HCT116 (cell line): ENCODE results near the gene STX2. TPM values are rescaled to one million over a fixed set of nuclear protein-coding genes. Genes with fewer than 3 reads are reported as not detected.

Experiments used
- ATAC-seq: fragments of 200-7000 bp; cut with Tn5 transposase; 2 replicates; pipeline ENCODE4 v1.9.1; 2020; ENCODE audit warnings: mild to moderate bottlenecking, moderate library complexity
- BruUV-seq: library from RNA; stranded (reverse); fragments of 400-500 nt; replicated peaks from 2 replicates; lab custom pipeline; 2021; lab: Mats Ljungman, UMichigan
- CTCF ChIA-PET: fragments of 300-600 bp; sonication (Branson Sonifier 250); formaldehyde crosslinking; loops from one replicate; lab custom pipeline; 2021; ENCODE audit warnings: antibody characterized with exemption; lab: Charles Lee
- POLR2A ChIA-PET: fragments of 300-600, 350-600 bp; sonication (Branson Sonifier 250); formaldehyde crosslinking; loops from one replicate; lab custom pipeline; 2021; ENCODE audit warnings: antibody characterized with exemption; lab: Charles Lee
- RAD21 ChIA-PET, 2 experiments: fragments of 300-600 bp; sonication (Branson Sonifier 250); formaldehyde crosslinking; loops; one replicate each; lab custom pipeline; 2023; ENCODE audit warnings: low total read pairs in 2 of 2; ENCODE audit not compliant: uncharacterized antibody in 2 of 2, unreplicated experiment in 2 of 2, low non-redundant PET in 1 of 2; lab: Charles Lee
- DNase-seq: peaks from one replicate; pipeline ENCODE4 v3.0.0-alpha.2; 2010; ENCODE audit warnings: low read depth, low spot score
- H2AFZ ChIP-seq: fragments of 200-600 bp; shearing (Covaris generic), sonication (generic); 2 replicates; pipeline ENCODE4 v1.6.1; 2017; ENCODE audit warnings: low read depth, mixed run types, mixed read lengths, antibody characterized with exemption, low read length; ENCODE audit not compliant: poor library complexity, severe bottlenecking
- H3K27ac ChIP-seq: 2 replicates; pipeline ENCODE4 v1.5.1; 2012; ENCODE audit warnings: low read depth, low read length
- H3K27me3 ChIP-seq: fragments of 200-600 bp; sonication (generic); 2 replicates; pipeline ENCODE4 v1.6.1; 2016; ENCODE audit warnings: mixed run types, low read length, mixed read lengths; ENCODE audit not compliant: insufficient read depth
- H3K36me3 ChIP-seq, 2 experiments: fragments of 200-500 bp in 1 of 2; fragments of 200-600 bp in 1 of 2; sonication (Bioruptor generic) in 1 of 2; sonication (generic) in 1 of 2; 2 replicates each; pipeline versions ENCODE4 v1.5.1 to v1.6.1; 2014 to 2016; ENCODE audit warnings: low read length in 2 of 2, inconsistent platforms in 1 of 2, mixed read lengths in 1 of 2, mixed run types in 1 of 2; ENCODE audit not compliant: insufficient read depth in 2 of 2, control insufficient read depth in 1 of 2
- H3K4me1 ChIP-seq, 2 experiments: fragments of 200-600 bp in 1 of 2; sonication (generic) in 1 of 2; 2 replicates each; pipeline versions ENCODE4 v1.5.1 to v1.6.1; 2012 to 2017; ENCODE audit warnings: low read length in 2 of 2, inconsistent platforms in 1 of 2, mild to moderate bottlenecking in 1 of 2, mixed read lengths in 1 of 2, mixed run types in 1 of 2, moderate library complexity in 1 of 2; ENCODE audit not compliant: insufficient read depth in 2 of 2, control insufficient read depth in 1 of 2
- H3K4me2 ChIP-seq: fragments of 200-600 bp; sonication (generic); 2 replicates; pipeline ENCODE4 v1.6.1; 2017; ENCODE audit warnings: mixed run types, low read length, mixed read lengths
- H3K4me3 ChIP-seq, 2 experiments: fragments of 200-600 bp in 1 of 2; sonication (generic) in 1 of 2; replicated peaks in 1 of 2; 2 replicates each; pipeline ENCODE4 v1.5.1; 2011 to 2016; ENCODE audit warnings: low read length in 2 of 2, control low read depth in 1 of 2, low read depth in 1 of 2, mild to moderate bottlenecking in 1 of 2, mixed read lengths in 1 of 2, mixed run types in 1 of 2
- H3K79me2 ChIP-seq: fragments of 200-600 bp; sonication (generic); 2 replicates; pipeline ENCODE4 v1.6.1; 2017; ENCODE audit warnings: mild to moderate bottlenecking, mixed run types, low read length, moderate library complexity, mixed read lengths; ENCODE audit not compliant: insufficient read depth
- H3K9ac ChIP-seq: fragments of 200-600 bp; sonication (generic); 2 replicates; pipeline ENCODE4 v1.6.1; 2016; ENCODE audit warnings: low read length, mixed read lengths
- H3K9me2 ChIP-seq: fragments of 200-600 bp; sonication (generic), shearing (Covaris generic); 2 replicates; pipeline ENCODE4 v1.6.1; 2017; ENCODE audit warnings: mixed run types, mild to moderate bottlenecking, moderate library complexity; ENCODE audit not compliant: insufficient read depth
- H3K9me3 ChIP-seq, 2 experiments: fragments of 200-500 bp in 1 of 2; fragments of 200-600 bp in 1 of 2; sonication (Bioruptor generic) in 1 of 2; sonication (generic) in 1 of 2; 2 replicates each; pipeline ENCODE4 v1.6.1; 2014 to 2017; ENCODE audit warnings: low read length in 2 of 2, mixed read lengths in 2 of 2, inconsistent platforms in 1 of 2, low read depth in 1 of 2, mild to moderate bottlenecking in 1 of 2, mixed run types in 1 of 2, moderate library complexity in 1 of 2; ENCODE audit not compliant: control insufficient read depth in 1 of 2, insufficient read depth in 1 of 2
- H4K20me1 ChIP-seq: fragments of 200-600 bp; sonication (generic), shearing (Covaris generic); 2 replicates; pipeline ENCODE4 v1.6.1; 2017; ENCODE audit warnings: mixed run types, mild to moderate bottlenecking, moderate library complexity; ENCODE audit not compliant: insufficient read depth
- EGR1 ChIP-seq: IDR thresholded peaks from 2 replicates; pipeline ENCODE4 v1.6.1; 2012; ENCODE audit warnings: low read depth
- EZH2 ChIP-seq: fragments of 200-600 bp; sonication (generic); IDR thresholded peaks from 2 replicates; pipeline ENCODE4 v1.6.1; 2017; ENCODE audit warnings: antibody characterized with exemption, mixed run types
- EZH2phosphoT487 ChIP-seq: fragments of 200-600 bp; IDR thresholded peaks from 2 replicates; pipeline ENCODE4 v1.6.1; 2018; ENCODE audit warnings: antibody characterized with exemption, borderline replicate concordance
- JUND ChIP-seq: IDR thresholded peaks from 2 replicates; pipeline ENCODE4 v1.6.1; 2012
- POLR2A ChIP-seq: IDR thresholded peaks from 2 replicates; pipeline ENCODE4 v1.7.0; 2011; ENCODE audit warnings: borderline replicate concordance; ENCODE audit not compliant: insufficient read depth, insufficient read length; ENCODE audit errors: extremely low read depth
- POLR2AphosphoS5 ChIP-seq: IDR thresholded peaks from 2 replicates; pipeline ENCODE4 v1.6.1; 2011; ENCODE audit warnings: mild to moderate bottlenecking, low read depth, low read length, moderate library complexity
- RAD21 ChIP-seq: IDR thresholded peaks from 2 replicates; pipeline ENCODE4 v1.6.1; 2012; ENCODE audit warnings: low read depth, mild to moderate bottlenecking
- TCF7L2 ChIP-seq: IDR thresholded peaks from 2 replicates; pipeline ENCODE4 v1.7.0; 2011; ENCODE audit warnings: borderline replicate concordance, inconsistent platforms; ENCODE audit not compliant: insufficient read depth, insufficient read length; ENCODE audit errors: extremely low read depth
- YY1 ChIP-seq: IDR thresholded peaks from 2 replicates; pipeline ENCODE4 v1.6.1; 2011; ENCODE audit warnings: low read length, low read depth, moderate library complexity, mild to moderate bottlenecking; ENCODE audit not compliant: insufficient replicate concordance; ENCODE audit errors: extremely low read depth
- ZFX ChIP-seq: fragments of 450-650 bp; IDR thresholded peaks from 2 replicates; pipeline ENCODE4 v1.6.1; 2017
- intact Hi-C: fragments of 100-400 bp; cut with micrococcal nuclease; formaldehyde crosslinking; loops from 2 replicates; pipeline ENCODE4 v1.10.0; 2022
- total RNA-seq: library from RNA; stranded (reverse); gene quantifications from one replicate; pipeline ENCODE4 v1.2.1, GENCODE V29; 2021; ENCODE audit not compliant: unreplicated experiment
- TF ChIP-seq, protein P1 (sequence below): IDR thresholded peaks from 2 replicates; pipeline ENCODE4 v1.6.1; 2011; ENCODE audit warnings: mild to moderate bottlenecking, low read length, moderate library complexity; ENCODE audit not compliant: insufficient replicate concordance; ENCODE audit errors: extremely low read depth
- TF ChIP-seq, protein P2 (sequence below): IDR thresholded peaks from 2 replicates; pipeline ENCODE4 v1.6.1; 2012; ENCODE audit warnings: low read depth
- TF ChIP-seq, protein P3 (sequence below): IDR thresholded peaks from 2 replicates; pipeline ENCODE4 v1.6.1; 2012
- TF ChIP-seq, protein P4 (sequence below): IDR thresholded peaks from 2 replicates; pipeline ENCODE4 v1.6.1; 2012

The STX2 gene
- total RNA-seq, 1 experiment from 2014 or later: 19.2 TPM

DNA sequence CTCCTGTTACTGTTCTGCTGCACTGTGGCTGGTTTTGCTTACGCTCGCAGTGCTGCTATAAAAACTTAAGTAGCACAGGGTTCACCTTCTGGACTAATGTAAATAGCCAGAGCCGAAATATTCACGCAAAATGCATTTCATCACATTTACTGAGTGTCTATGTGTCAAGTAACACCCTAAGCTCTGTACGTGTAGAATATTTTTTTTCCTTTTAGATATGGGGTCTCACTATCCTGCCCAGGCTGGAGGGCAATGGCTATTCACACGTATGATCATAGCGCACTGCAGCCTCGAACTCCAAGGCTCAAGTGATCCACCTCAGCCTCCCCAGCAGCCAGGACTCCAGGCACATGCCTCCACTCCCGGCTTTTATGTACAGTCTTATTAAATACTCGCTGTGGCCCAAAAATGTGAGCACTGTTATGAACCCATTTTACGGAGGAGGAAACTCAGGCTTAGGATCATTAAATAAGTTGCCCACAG is 62.2 kb downstream of the STX2 start:
- H3K27ac ChIP-seq: no peak overlapping the region
- no peak overlapping the region for H2AFZ ChIP-seq
- POLR2A ChIA-PET: no interaction called here
- TF ChIP-seq JUND (no peak), EZH2phosphoT487 (no peak), ZFX (no peak), YY1 (no peak), POLR2AphosphoS5 (no peak), POLR2A (no peak), RAD21 (no peak), EGR1 (no peak), EZH2 (no peak), TCF7L2 (no peak)
- TF ChIP-seq, protein P1, sequence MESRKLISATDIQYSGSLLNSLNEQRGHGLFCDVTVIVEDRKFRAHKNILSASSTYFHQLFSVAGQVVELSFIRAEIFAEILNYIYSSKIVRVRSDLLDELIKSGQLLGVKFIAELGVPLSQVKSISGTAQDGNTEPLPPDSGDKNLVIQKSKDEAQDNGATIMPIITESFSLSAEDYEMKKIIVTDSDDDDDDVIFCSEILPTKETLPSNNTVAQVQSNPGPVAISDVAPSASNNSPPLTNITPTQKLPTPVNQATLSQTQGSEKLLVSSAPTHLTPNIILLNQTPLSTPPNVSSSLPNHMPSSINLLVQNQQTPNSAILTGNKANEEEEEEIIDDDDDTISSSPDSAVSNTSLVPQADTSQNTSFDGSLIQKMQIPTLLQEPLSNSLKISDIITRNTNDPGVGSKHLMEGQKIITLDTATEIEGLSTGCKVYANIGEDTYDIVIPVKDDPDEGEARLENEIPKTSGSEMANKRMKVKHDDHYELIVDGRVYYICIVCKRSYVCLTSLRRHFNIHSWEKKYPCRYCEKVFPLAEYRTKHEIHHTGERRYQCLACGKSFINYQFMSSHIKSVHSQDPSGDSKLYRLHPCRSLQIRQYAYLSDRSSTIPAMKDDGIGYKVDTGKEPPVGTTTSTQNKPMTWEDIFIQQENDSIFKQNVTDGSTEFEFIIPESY: no peak
- TF ChIP-seq, protein P2, sequence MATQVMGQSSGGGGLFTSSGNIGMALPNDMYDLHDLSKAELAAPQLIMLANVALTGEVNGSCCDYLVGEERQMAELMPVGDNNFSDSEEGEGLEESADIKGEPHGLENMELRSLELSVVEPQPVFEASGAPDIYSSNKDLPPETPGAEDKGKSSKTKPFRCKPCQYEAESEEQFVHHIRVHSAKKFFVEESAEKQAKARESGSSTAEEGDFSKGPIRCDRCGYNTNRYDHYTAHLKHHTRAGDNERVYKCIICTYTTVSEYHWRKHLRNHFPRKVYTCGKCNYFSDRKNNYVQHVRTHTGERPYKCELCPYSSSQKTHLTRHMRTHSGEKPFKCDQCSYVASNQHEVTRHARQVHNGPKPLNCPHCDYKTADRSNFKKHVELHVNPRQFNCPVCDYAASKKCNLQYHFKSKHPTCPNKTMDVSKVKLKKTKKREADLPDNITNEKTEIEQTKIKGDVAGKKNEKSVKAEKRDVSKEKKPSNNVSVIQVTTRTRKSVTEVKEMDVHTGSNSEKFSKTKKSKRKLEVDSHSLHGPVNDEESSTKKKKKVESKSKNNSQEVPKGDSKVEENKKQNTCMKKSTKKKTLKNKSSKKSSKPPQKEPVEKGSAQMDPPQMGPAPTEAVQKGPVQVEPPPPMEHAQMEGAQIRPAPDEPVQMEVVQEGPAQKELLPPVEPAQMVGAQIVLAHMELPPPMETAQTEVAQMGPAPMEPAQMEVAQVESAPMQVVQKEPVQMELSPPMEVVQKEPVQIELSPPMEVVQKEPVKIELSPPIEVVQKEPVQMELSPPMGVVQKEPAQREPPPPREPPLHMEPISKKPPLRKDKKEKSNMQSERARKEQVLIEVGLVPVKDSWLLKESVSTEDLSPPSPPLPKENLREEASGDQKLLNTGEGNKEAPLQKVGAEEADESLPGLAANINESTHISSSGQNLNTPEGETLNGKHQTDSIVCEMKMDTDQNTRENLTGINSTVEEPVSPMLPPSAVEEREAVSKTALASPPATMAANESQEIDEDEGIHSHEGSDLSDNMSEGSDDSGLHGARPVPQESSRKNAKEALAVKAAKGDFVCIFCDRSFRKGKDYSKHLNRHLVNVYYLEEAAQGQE: no peak
- TF ChIP-seq, protein P3, sequence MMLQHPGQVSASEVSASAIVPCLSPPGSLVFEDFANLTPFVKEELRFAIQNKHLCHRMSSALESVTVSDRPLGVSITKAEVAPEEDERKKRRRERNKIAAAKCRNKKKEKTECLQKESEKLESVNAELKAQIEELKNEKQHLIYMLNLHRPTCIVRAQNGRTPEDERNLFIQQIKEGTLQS: no peak
- TF ChIP-seq, protein P4, sequence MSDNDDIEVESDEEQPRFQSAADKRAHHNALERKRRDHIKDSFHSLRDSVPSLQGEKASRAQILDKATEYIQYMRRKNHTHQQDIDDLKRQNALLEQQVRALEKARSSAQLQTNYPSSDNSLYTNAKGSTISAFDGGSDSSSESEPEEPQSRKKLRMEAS: no peak
- TF ChIP-seq, all 23 proteins: peak for 0
- Histone ChIP-seq H3K9me2 (no peaks in the 10 kb centered on the region), H3K4me3 (no peak overlapping the region), H3K36me3 (no peaks in the 10 kb centered on the region), H3K4me2 (peak overlapping the region; percentile 65), H3K4me1 (peaks cover 10 to 14% of the 10 kb centered on the region in 2 experiments; a peak in 3 of 4 replicates), H4K20me1 (no peaks in the 10 kb centered on the region), H3K79me2 (no peaks in the 10 kb centered on the region), H3K27me3 (no peaks in the 10 kb centered on the region), H3K9ac (no peak overlapping the region), H3K9me3 (no peaks in the 10 kb centered on the region)
- no TSS peak for BruUV-seq
- ChIA-PET RAD21 (no interaction called here), CTCF (no interaction called here)
- no peak for ATAC-seq
- no peak for DNase-seq
- intact Hi-C loops: no loop called here
